ENCODE results near the gene MAPK9. TPM values are rescaled to one million over a fixed set of nuclear protein-coding genes. Genes with fewer than 3 reads are reported as not detected.

The MAPK9 gene
- 10 to 100 TPM; 37.4 to 54.1 (median 41.3) TPM for total RNA-seq
- long read RNA-seq, donor 1, full-length matches to known transcripts = 43 of 62 reads
- long read RNA-seq, donor 1, partial matches to known transcripts = 8 of 62 reads
- long read RNA-seq, donor 1, other reads (novel, unspliced or antisense) = 11 of 62 reads
- long read RNA-seq, donor 2, partial matches to known transcripts = 0 of 2 reads
- long read RNA-seq, donor 2, other reads (novel, unspliced or antisense) = 2 of 2 reads

DNA sequence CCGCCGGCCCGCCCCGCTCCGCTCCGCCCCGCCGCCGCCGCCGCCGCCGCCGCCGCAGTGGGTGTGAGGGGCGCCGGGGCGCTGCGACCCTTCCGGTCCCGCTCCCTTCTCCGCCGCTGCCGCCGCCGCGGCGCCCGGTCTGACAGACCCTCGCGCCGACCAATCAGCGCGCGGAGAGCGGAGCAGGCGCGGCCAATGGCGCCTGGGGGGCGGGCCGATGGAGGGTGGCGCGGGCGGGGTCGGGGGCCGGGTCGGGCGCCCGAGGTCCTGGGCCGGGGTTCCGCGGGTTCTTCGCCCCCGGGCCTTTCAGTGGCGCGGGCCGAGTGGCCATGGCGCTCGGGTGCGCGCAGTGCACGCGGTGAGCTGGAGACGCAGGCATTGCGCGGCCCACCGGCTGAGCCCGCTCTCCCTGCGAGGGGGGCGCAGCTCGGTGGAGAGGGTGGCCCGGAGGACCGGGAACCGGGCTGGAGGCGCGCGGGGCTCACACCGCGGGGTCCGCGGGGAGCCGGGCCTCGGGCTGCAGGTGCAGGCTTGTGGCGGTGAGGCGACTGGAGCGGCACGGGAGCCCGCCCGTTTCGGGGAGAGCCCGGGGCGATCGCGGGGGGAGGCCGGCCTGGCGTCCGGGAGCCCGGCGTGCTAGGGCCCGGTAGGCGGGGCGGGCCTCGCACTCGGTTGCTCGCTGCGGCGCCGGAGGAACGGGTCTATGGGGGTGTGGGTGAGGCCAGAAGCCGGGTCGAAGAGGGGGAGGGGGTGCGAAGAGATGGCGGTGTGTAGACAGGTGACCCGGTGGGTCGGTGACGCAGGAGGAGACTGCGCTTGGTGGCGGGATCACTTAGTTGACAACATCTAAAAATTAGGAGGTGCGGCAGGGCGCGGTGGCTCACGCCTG lies at the start of gene MAPK9:
MAPK9 (minus strand) TSS at position 141 of the 889 bp plus-strand sequence. CDS start 11,522 bp downstream, outside the sequence.
- ATAC-seq (peak; percentile 87), DNase-seq (peak; percentile 89 to 92 (median 89))
- Histone ChIP-seq H3K9me3 (no peaks in the 10 kb centered on the region), H3K4me1 (ENCODE audit: low read depth) (peaks cover 20% of the 10 kb centered on the region), H3K4me3 (peak within 1 kb of the TSS; percentile 98), H3K36me3 (ENCODE audit: low read depth) (no peaks in the 10 kb centered on the region)
- intact Hi-C loops (cut with DNase I, micrococcal nuclease) = loop anchor here in 1 of 2 donors (10.0 kb wide), 1 partner anchor 173 kb away; no protein-coding TSS in a partner anchor
- TF ChIP-seq, protein P1, sequence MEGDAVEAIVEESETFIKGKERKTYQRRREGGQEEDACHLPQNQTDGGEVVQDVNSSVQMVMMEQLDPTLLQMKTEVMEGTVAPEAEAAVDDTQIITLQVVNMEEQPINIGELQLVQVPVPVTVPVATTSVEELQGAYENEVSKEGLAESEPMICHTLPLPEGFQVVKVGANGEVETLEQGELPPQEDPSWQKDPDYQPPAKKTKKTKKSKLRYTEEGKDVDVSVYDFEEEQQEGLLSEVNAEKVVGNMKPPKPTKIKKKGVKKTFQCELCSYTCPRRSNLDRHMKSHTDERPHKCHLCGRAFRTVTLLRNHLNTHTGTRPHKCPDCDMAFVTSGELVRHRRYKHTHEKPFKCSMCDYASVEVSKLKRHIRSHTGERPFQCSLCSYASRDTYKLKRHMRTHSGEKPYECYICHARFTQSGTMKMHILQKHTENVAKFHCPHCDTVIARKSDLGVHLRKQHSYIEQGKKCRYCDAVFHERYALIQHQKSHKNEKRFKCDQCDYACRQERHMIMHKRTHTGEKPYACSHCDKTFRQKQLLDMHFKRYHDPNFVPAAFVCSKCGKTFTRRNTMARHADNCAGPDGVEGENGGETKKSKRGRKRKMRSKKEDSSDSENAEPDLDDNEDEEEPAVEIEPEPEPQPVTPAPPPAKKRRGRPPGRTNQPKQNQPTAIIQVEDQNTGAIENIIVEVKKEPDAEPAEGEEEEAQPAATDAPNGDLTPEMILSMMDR (IDR thresholded peaks at IDR 0.05) = no peak

DNA sequence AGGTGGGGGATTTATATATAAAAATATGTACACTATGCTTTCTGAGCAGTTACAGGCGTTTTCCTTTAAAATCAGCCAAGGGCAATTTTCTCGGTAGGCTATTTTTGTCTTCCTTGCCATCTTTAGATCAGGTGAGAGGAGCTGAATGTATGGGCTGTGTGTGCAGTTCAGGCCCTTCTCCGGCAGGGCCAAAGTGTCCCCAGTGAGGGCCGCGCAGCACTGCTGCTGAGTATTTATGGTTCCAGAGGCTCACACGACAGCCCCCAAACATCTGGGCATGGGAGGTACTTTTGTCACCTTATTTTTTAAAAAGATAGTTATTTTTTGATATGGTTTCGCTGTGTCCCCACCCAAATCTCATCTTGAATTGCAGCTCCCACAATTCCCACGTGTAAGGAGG lies 49.7 kb upstream of the MAPK9 start:
- Histone ChIP-seq H3K4me3 (no peak overlapping the region), H3K9me3 (no peaks in the 10 kb centered on the region), H3K36me3 (ENCODE audit: low read depth) (no peaks in the 10 kb centered on the region), H3K4me1 (ENCODE audit: low read depth) (no peaks in the 10 kb centered on the region)
- DNase-seq = peak in 1 of 3 donors; percentile 13
- no peak for ATAC-seq
- TF ChIP-seq, protein P1 (IDR thresholded peaks at IDR 0.05) = no peak
- intact Hi-C loops (cut with DNase I, micrococcal nuclease) = no loop called here

DNA sequence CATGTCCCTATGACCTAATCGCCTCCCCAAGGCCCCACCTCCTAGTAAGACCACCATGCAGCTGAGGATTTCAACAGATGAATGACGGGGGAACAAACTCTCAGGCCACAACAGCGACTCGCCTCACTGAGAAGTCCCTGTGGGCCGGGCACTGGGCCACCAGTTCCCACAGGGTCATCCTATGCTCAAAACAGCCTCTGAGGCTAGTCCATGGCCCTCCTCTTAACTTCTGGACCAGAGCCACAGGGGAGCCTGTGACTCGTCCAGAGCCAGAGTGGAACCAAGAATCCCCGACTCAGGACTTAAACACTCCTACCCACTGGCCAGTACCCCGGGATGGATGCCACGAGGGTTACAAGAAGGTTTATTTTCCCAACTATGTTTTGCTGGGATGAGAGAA lies 49.0 kb upstream of the MAPK9 start:
- DNase-seq (peak in 1 of 3 donors; percentile 17), ATAC-seq (no peak)
- H3K36me3 ChIP-seq (ENCODE audit: low read depth) = no peaks in the 10 kb centered on the region
- no peaks in the 10 kb centered on the region for H3K9me3 ChIP-seq
- H3K4me3 ChIP-seq = no peak overlapping the region
- intact Hi-C loops (cut with DNase I, micrococcal nuclease) = no loop called here
- no peaks in the 10 kb centered on the region for H3K4me1 ChIP-seq (ENCODE audit: low read depth)
- TF ChIP-seq, protein P1 (IDR thresholded peaks at IDR 0.05) = no peak

- ATAC-seq = no peak
- Histone ChIP-seq H3K4me1 (ENCODE audit: low read depth) (no peaks in the 10 kb centered on the region), H3K9me3 (no peaks in the 10 kb centered on the region), H3K4me3 (no peak overlapping the region), H3K36me3 (ENCODE audit: low read depth) (no peaks in the 10 kb centered on the region)
- intact Hi-C loops (cut with DNase I, micrococcal nuclease) = no loop called here
- peak in 1 of 3 donors; percentile 11 for DNase-seq
- TF ChIP-seq, protein P1 (IDR thresholded peaks at IDR 0.05) = no peak
These were observed 47.8 kb upstream of the MAPK9 start for GRCh38 chr5:180339583-180340183.

GRCh38 chr5:180338001-180338707 lies 46.3 kb upstream of the MAPK9 start:
- DNase-seq (peak in 1 of 3 donors; percentile 17), ATAC-seq (no peak)
- Histone ChIP-seq H3K4me3 (no peak overlapping the region), H3K4me1 (ENCODE audit: low read depth) (no peaks in the 10 kb centered on the region), H3K9me3 (no peaks in the 10 kb centered on the region), H3K36me3 (ENCODE audit: low read depth) (no peaks in the 10 kb centered on the region)
- TF ChIP-seq, protein P1 (IDR thresholded peaks at IDR 0.05) = no peak
- intact Hi-C loops (cut with DNase I, micrococcal nuclease) = no loop called here
